GM12892 (cell line): ENCODE measurements around the gene P2RY2.

Source experiments
- POLR2A ChIP-seq: IDR thresholded peaks from 2 replicates; pipeline ENCODE4 v1.6.1; 2011; ENCODE audit warnings: low read depth, low read length, control low read depth
- POLR2AphosphoS5 ChIP-seq: IDR thresholded peaks from 2 replicates; pipeline ENCODE4 v1.6.1; 2011; ENCODE audit warnings: low read depth, low read length, control low read depth
- TAF1 ChIP-seq: IDR thresholded peaks from 2 replicates; pipeline ENCODE4 v1.6.1; 2011; ENCODE audit warnings: low read depth, mild to moderate bottlenecking, control low read depth, low read length, borderline replicate concordance

GRCh38 chr11:73240190-73240781, 22.2 kb downstream of the P2RY2 start:
- no peak for TF ChIP-seq POLR2AphosphoS5
- TF ChIP-seq TAF1, result no peak
- no peak for TF ChIP-seq POLR2A
